NCI-H2107 (cell line): ENCODE results near the gene NRL.

ENCODE experiments used
- DNase-seq: peaks from one replicate; lab custom pipeline; 2025; lab: John Stamatoyannopoulos, UW

NRL gene

GRCh38 chr14:24065408-24065807, 49.3 kb downstream of the NRL start:
- DNase-seq = no peak

- DNase-seq = no peak
These were observed 49.9 kb downstream of the NRL start for GRCh38 chr14:24064856-24065255.

GRCh38 chr14:24064091-24064795, 50.5 kb downstream of the NRL start:
- no peak for DNase-seq

- DNase-seq = no peak
These were observed 51.4 kb downstream of the NRL start for GRCh38 chr14:24063263-24063836.

GRCh38 chr14:24062216-24062980, 52.4 kb downstream of the NRL start:
- DNase-seq = no peak

- no peak for DNase-seq
These were observed 53.5 kb downstream of the NRL start for GRCh38 chr14:24060984-24061913.

GRCh38 chr14:24060443-24060842, 54.3 kb downstream of the NRL start:
- DNase-seq = no peak

- no peak for DNase-seq
These were observed 54.8 kb downstream of the NRL start for GRCh38 chr14:24059841-24060388.

- DNase-seq = no peak
These were observed 55.7 kb downstream of the NRL start for GRCh38 chr14:24058951-24059475.

- DNase-seq = peak; percentile 73
These were observed 56.3 kb downstream of the NRL start for GRCh38 chr14:24058260-24058950.

- DNase-seq = no peak
These were observed 56.9 kb downstream of the NRL start for GRCh38 chr14:24057867-24058259.

- no peak for DNase-seq
These were observed 57.5 kb downstream of the NRL start for GRCh38 chr14:24057271-24057670.

- no peak for DNase-seq
These were observed 58.0 kb downstream of the NRL start for GRCh38 chr14:24056800-24057184.

GRCh38 chr14:24055971-24056799, 58.6 kb downstream of the NRL start:
- DNase-seq = no peak

GRCh38 chr14:24054646-24055045, 60.1 kb downstream of the NRL start:
- no peak for DNase-seq

GRCh38 chr14:24054324-24054641, 60.5 kb downstream of the NRL start:
- DNase-seq = no peak

- no peak for DNase-seq
These were observed 61.0 kb downstream of the NRL start for GRCh38 chr14:24053548-24054323.

- no peak for DNase-seq
These were observed 61.8 kb downstream of the NRL start for GRCh38 chr14:24052656-24053547.
